SU-DHL-6 (cell line): Measurements from ENCODE around the gene UBR3.
"Not testable (repeated sequence)": the region's sequence is repeated elsewhere in the genome, so short reads cannot be mapped to it uniquely, and the experiment has no call there.

Experiments
- H2AFZ ChIP-seq: fragments of 200-600 bp; sonication (generic); 2 replicates; pipeline ENCODE4 v1.6.1; 2014; ENCODE audit warnings: low read depth, mild to moderate bottlenecking, moderate library complexity, mixed read lengths, antibody characterized with exemption, low read length; ENCODE audit not compliant: severe bottlenecking
- H3F3A ChIP-seq: fragments of 200-600 bp; shearing (Covaris generic); 2 replicates; pipeline ENCODE4 v1.6.0; 2016; ENCODE audit warnings: antibody characterized with exemption, mild to moderate bottlenecking; ENCODE audit not compliant: insufficient read depth
- H3K27ac ChIP-seq: fragments of 200-600 bp; sonication (generic); 2 replicates; pipeline ENCODE4 v1.5.1; 2016; ENCODE audit warnings: low read depth, mild to moderate bottlenecking, low read length, moderate library complexity, mixed read lengths
- H3K27me3 ChIP-seq: fragments of 200-600 bp; sonication (generic), shearing (Covaris generic); 2 replicates; pipeline ENCODE4 v1.6.0; 2014; ENCODE audit warnings: mild to moderate bottlenecking, low read length
- H3K36me3 ChIP-seq: fragments of 200-600 bp; sonication (generic); 2 replicates; pipeline ENCODE4 v1.6.1; 2014; ENCODE audit warnings: mild to moderate bottlenecking, low read length, mixed read lengths
- H3K4me2 ChIP-seq: fragments of 300-600, 200-600 bp; shearing (Covaris generic), sonication (generic); 2 replicates; pipeline ENCODE4 v1.6.0; 2014; ENCODE audit warnings: low read length, low read depth, mild to moderate bottlenecking; ENCODE audit not compliant: poor library complexity, severe bottlenecking
- H3K4me3 ChIP-seq: fragments of 200-600 bp; sonication (generic); 2 replicates; pipeline ENCODE4 v1.5.1; 2014; ENCODE audit warnings: antibody characterized with exemption, low read length, mild to moderate bottlenecking, mixed read lengths; ENCODE audit not compliant: insufficient read depth, poor library complexity, severe bottlenecking
- H3K79me2 ChIP-seq: fragments of 200-600 bp; sonication (generic); 2 replicates; pipeline ENCODE4 v1.6.1; 2014; ENCODE audit warnings: mild to moderate bottlenecking, low read length, moderate library complexity; ENCODE audit not compliant: insufficient read depth
- H3K9ac ChIP-seq: fragments of 200-600 bp; sonication (generic); 2 replicates; pipeline ENCODE4 v1.7.0; 2014; ENCODE audit warnings: mild to moderate bottlenecking, low read length
- H3K9me2 ChIP-seq: fragments of 200-600 bp; sonication (generic); replicated peaks from 2 replicates; pipeline ENCODE4 v1.6.1; 2014; ENCODE audit warnings: low read length; ENCODE audit not compliant: insufficient read depth
- H3K9me3 ChIP-seq: fragments of 200-600 bp; sonication (generic); 2 replicates; pipeline ENCODE4 v1.6.1; 2014; ENCODE audit warnings: low read length, mixed read lengths; ENCODE audit not compliant: insufficient read depth
- H4K20me1 ChIP-seq: fragments of 200-600 bp; sonication (generic); 2 replicates; pipeline ENCODE4 v1.6.1; 2014; ENCODE audit warnings: low read depth, mild to moderate bottlenecking, antibody characterized with exemption, low read length, moderate library complexity, mixed read lengths
- EZH2phosphoT487 ChIP-seq: fragments of 200-600 bp; sonication (generic), shearing (Covaris generic); conservative IDR thresholded peaks from 2 replicates; pipeline ENCODE4 v1.6.1; 2018; ENCODE audit warnings: mild to moderate bottlenecking, antibody characterized with exemption, low read length, moderate library complexity, mixed read lengths
- TF ChIP-seq, protein P1 (sequence below): fragments of 200-600 bp; sonication (generic); IDR thresholded peaks from one replicate; pipeline ENCODE4 v1.5.1; 2017; ENCODE audit warnings: antibody characterized with exemption, mild to moderate bottlenecking, low read length, moderate library complexity; ENCODE audit not compliant: insufficient read depth, poor library complexity, severe bottlenecking

The UBR3 gene

GRCh38 chr2:170115501-170116229 lies 288.4 kb downstream of the UBR3 start:
- Histone ChIP-seq H3K27ac (no peak overlapping the region), H3K79me2 (no peaks in the 10 kb centered on the region), H3F3A (no peaks in the 10 kb centered on the region), H3K4me2 (no peak overlapping the region), H4K20me1 (no peaks in the 10 kb centered on the region), H3K27me3 (no peaks in the 10 kb centered on the region), H2AFZ (no peak overlapping the region), H3K9me2 (no peaks in the 10 kb centered on the region), H3K4me3 (no peak overlapping the region), H3K9me3 (no peaks in the 10 kb centered on the region), H3K36me3 (no peaks in the 10 kb centered on the region), H3K9ac (no peak overlapping the region)
- no peak for TF ChIP-seq EZH2phosphoT487
- TF ChIP-seq, protein P1, sequence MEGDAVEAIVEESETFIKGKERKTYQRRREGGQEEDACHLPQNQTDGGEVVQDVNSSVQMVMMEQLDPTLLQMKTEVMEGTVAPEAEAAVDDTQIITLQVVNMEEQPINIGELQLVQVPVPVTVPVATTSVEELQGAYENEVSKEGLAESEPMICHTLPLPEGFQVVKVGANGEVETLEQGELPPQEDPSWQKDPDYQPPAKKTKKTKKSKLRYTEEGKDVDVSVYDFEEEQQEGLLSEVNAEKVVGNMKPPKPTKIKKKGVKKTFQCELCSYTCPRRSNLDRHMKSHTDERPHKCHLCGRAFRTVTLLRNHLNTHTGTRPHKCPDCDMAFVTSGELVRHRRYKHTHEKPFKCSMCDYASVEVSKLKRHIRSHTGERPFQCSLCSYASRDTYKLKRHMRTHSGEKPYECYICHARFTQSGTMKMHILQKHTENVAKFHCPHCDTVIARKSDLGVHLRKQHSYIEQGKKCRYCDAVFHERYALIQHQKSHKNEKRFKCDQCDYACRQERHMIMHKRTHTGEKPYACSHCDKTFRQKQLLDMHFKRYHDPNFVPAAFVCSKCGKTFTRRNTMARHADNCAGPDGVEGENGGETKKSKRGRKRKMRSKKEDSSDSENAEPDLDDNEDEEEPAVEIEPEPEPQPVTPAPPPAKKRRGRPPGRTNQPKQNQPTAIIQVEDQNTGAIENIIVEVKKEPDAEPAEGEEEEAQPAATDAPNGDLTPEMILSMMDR = no peak

DNA sequence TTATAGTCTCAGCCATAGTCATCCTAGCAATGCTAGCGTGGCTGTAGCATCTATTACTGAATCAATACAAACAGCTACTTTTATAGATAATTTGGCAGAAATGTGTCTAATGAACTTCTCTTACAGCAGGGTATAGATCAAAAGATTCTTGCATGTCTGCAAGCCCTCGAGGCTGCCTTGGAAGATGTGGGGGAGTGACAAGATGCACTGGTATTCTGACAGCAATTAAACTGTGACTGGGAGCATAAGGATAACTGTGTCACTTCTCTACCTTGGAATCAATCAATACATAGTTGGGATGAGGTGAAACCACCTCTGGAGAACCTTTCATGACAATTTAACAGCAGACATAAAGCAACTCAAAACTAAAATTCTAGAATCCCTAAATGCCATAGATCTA lies 291.4 kb downstream of the UBR3 start:
- Histone ChIP-seq H3K27me3 (no peaks in the 10 kb centered on the region), H2AFZ (no peak overlapping the region), H3K9me3 (no peaks in the 10 kb centered on the region), H3K79me2 (no peaks in the 10 kb centered on the region), H3K4me2 (no peak overlapping the region), H4K20me1 (no peaks in the 10 kb centered on the region), H3K9ac (no peak overlapping the region), H3K36me3 (no peaks in the 10 kb centered on the region), H3K9me2 (no peaks in the 10 kb centered on the region), H3K4me3 (no peak overlapping the region), H3F3A (no peaks in the 10 kb centered on the region), H3K27ac (no peak overlapping the region)
- TF ChIP-seq EZH2phosphoT487 = no peak
- TF ChIP-seq, protein P1 = no peak

DNA sequence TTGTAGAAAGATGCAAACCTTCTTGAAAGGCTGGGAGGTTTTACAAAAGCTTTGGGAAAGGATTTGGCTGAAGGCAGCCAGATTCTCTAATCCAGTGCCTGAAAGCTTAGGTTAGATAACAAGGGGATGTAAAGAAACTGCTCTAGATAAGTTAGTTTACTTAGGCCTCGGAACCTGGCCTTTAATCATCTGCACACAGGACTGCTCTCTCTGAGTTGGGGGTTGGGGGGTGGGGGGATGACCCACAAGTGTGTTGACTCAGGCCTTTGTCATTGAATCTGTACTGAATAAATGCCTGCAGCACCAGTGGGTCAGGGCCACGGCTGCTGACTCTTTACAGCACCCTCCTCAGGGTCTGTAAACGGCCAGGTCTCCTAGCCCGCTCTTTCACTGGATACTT lies 292.1 kb downstream of the UBR3 start:
- H3K9me2 ChIP-seq, H3K79me2 ChIP-seq, H4K20me1 ChIP-seq, H3F3A ChIP-seq, H3K9ac ChIP-seq, H3K27ac ChIP-seq, H3K27me3 ChIP-seq, H3K4me3 ChIP-seq, H3K9me3 ChIP-seq, H3K4me2 ChIP-seq, H3K36me3 ChIP-seq, H2AFZ ChIP-seq: not testable (repeated sequence)

DNA sequence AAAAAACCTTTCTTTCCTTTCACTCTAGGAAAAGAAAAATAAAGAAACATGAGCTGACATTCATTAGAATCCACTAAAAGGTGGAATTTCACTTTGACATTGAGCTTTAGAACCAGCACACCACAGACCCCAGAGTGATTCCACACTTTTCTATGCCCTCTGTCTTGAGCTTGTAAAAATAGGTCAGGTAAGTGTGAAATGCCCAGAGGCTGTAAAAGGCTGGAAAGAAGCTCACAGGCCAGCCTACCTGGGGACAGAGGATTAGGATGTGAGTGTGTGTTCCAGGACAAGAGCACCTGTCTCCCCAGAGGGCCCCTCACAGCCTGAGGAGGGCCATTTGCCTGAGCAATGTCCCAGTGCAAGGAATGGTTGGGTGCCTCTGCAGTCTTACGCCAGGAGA lies 294.4 kb downstream of the UBR3 start:
- Histone ChIP-seq H4K20me1 (no peaks in the 10 kb centered on the region), H3F3A (no peaks in the 10 kb centered on the region), H3K36me3 (no peaks in the 10 kb centered on the region), H3K4me2 (no peak overlapping the region), H3K9ac (no peak overlapping the region), H3K4me3 (no peak overlapping the region), H3K9me2 (no peaks in the 10 kb centered on the region), H2AFZ (no peak overlapping the region), H3K79me2 (no peaks in the 10 kb centered on the region), H3K27ac (no peak overlapping the region), H3K9me3 (no peaks in the 10 kb centered on the region), H3K27me3 (no peaks in the 10 kb centered on the region)
- TF ChIP-seq, protein P1 = no peak
- no peak for TF ChIP-seq EZH2phosphoT487
